ENCODE results near the gene DNMBP.

DNMBP gene

GRCh38 chr10:99855479-99856071 lies 154.2 kb downstream of the DNMBP start:
- no peak overlapping the region for H4K91ac ChIP-seq (ENCODE audit: low read length)
- 96% methylated on average over 4 of the region's 8 CpGs for WGBS

GRCh38 chr10:99854860-99855259 lies 154.9 kb downstream of the DNMBP start:
- no peak overlapping the region for H2BK12ac ChIP-seq (ENCODE audit: low read length in 2 of 2)
- H3K27ac ChIP-seq (ENCODE audit: low read length, poor library complexity, severe bottlenecking): no peak overlapping the region
- H4K8ac ChIP-seq (ENCODE audit: low read length): no peak overlapping the region
- H4K91ac ChIP-seq (ENCODE audit: low read length): no peak overlapping the region
- H3K4me3 ChIP-seq (ENCODE audit: insufficient read depth in 1 of 2, low read depth in 1 of 2, low read length in 2 of 2): no peak overlapping the region
- H2BK120ac ChIP-seq (ENCODE audit: low read depth, low read length): no peak overlapping the region
- H2BK15ac ChIP-seq (ENCODE audit: low read depth, poor library complexity, severe bottlenecking): no peak overlapping the region
- peaks cover 0 to 22% of the 10 kb centered on the region in 2 experiments for H3K36me3 ChIP-seq (ENCODE audit: control insufficient read depth in 1 of 2, insufficient read depth in 2 of 2, low read depth in 1 of 2, low read length in 2 of 2)
- no peaks in the 10 kb centered on the region for H3K79me1 ChIP-seq (replicated peaks; ENCODE audit: low read length, poor library complexity, severe bottlenecking)
- no peak overlapping the region for H3K4me2 ChIP-seq (ENCODE audit: low read length, poor library complexity, severe bottlenecking)
- no peak overlapping the region for H2BK5ac ChIP-seq (ENCODE audit: low read depth, low read length, poor library complexity, severe bottlenecking)
- WGBS: 52% methylated on average over 5 of the region's 6 CpGs
- H3K9ac ChIP-seq (ENCODE audit: low read length): peak overlapping the region; percentile 40
- H3K18ac ChIP-seq (ENCODE audit: low read depth in 1 of 2, low read length in 2 of 2): no peak overlapping the region
- H3K27me3 ChIP-seq (ENCODE audit: control insufficient read depth in 1 of 2, insufficient read depth in 1 of 2, low read length in 2 of 2): no peaks in the 10 kb centered on the region
- no peak overlapping the region for H2AFZ ChIP-seq (ENCODE audit: low read depth, low read length)
- H3K23ac ChIP-seq (ENCODE audit: low read length in 2 of 2): no peak overlapping the region
- no peak overlapping the region for H3K4ac ChIP-seq (ENCODE audit: low read depth in 1 of 2, low read length in 2 of 2)
- H3K9me3 ChIP-seq (ENCODE audit: control insufficient read depth, low read length): no peaks in the 10 kb centered on the region
- DNase-seq: peak; percentile 84
- no peak overlapping the region for H3K14ac ChIP-seq (ENCODE audit: low read length in 2 of 2)
- no peak overlapping the region for H2AK5ac ChIP-seq (ENCODE audit: low read length, severe bottlenecking)
- H3K4me1 ChIP-seq (ENCODE audit: control insufficient read depth, insufficient read depth, low read depth, low read length): no peaks in the 10 kb centered on the region

More at GRCh38 chr10:99855479-99856071, 154.2 kb downstream of the DNMBP start:
- Histone ChIP-seq H3K36me3 (ENCODE audit: control insufficient read depth in 1 of 2, insufficient read depth in 2 of 2, low read depth in 1 of 2, low read length in 2 of 2) (peaks cover 0 to 17% of the 10 kb centered on the region in 2 experiments), H3K4ac (ENCODE audit: low read depth in 1 of 2, low read length in 2 of 2) (no peak overlapping the region), H3K27ac (ENCODE audit: low read length, poor library complexity, severe bottlenecking) (no peak overlapping the region), H3K23ac (ENCODE audit: low read length in 2 of 2) (no peak overlapping the region), H3K4me3 (ENCODE audit: insufficient read depth in 1 of 2, low read depth in 1 of 2, low read length in 2 of 2) (no peak overlapping the region), H3K4me1 (ENCODE audit: control insufficient read depth, insufficient read depth, low read depth, low read length) (no peaks in the 10 kb centered on the region), H3K9me3 (ENCODE audit: control insufficient read depth, low read length) (no peaks in the 10 kb centered on the region), H3K18ac (ENCODE audit: low read depth in 1 of 2, low read length in 2 of 2) (no peak overlapping the region), H2AK5ac (ENCODE audit: low read length, severe bottlenecking) (no peak overlapping the region), H3K27me3 (ENCODE audit: control insufficient read depth in 1 of 2, insufficient read depth in 1 of 2, low read length in 2 of 2) (no peaks in the 10 kb centered on the region), H2BK15ac (ENCODE audit: low read depth, poor library complexity, severe bottlenecking) (no peak overlapping the region), H2BK12ac (ENCODE audit: low read length in 2 of 2) (no peak overlapping the region), H2AFZ (ENCODE audit: low read depth, low read length) (no peak overlapping the region), H3K9ac (ENCODE audit: low read length) (peak overlapping the region; percentile 40), H3K14ac (ENCODE audit: low read length in 2 of 2) (no peak overlapping the region), H3K79me1 (replicated peaks; ENCODE audit: low read length, poor library complexity, severe bottlenecking) (no peaks in the 10 kb centered on the region), H2BK120ac (ENCODE audit: low read depth, low read length) (no peak overlapping the region), H4K8ac (ENCODE audit: low read length) (no peak overlapping the region), H3K4me2 (ENCODE audit: low read length, poor library complexity, severe bottlenecking) (no peak overlapping the region), H2BK5ac (ENCODE audit: low read depth, low read length, poor library complexity, severe bottlenecking) (no peak overlapping the region)
- DNase-seq: no peak

- 89% methylated on average over 3 of the region's 3 CpGs for WGBS
Observed at GRCh38 chr10:99853655-99854054, 156.1 kb downstream of the DNMBP start.

GRCh38 chr10:99852481-99853213 lies 157.1 kb downstream of the DNMBP start:
- H3K36me3 ChIP-seq (ENCODE audit: control insufficient read depth in 1 of 2, insufficient read depth in 2 of 2, low read depth in 1 of 2, low read length in 2 of 2): peaks cover 0 to 40% of the 10 kb centered on the region in 2 experiments
- H2AK5ac ChIP-seq (ENCODE audit: low read length, severe bottlenecking): no peak overlapping the region
- H3K79me1 ChIP-seq (replicated peaks; ENCODE audit: low read length, poor library complexity, severe bottlenecking): no peaks in the 10 kb centered on the region
- H4K8ac ChIP-seq (ENCODE audit: low read length): no peak overlapping the region
- no peak overlapping the region for H3K4me3 ChIP-seq (ENCODE audit: insufficient read depth in 1 of 2, low read depth in 1 of 2, low read length in 2 of 2)
- H2BK15ac ChIP-seq (ENCODE audit: low read depth, poor library complexity, severe bottlenecking): no peak overlapping the region
- H3K9me3 ChIP-seq (ENCODE audit: control insufficient read depth, low read length): no peaks in the 10 kb centered on the region
- DNase-seq: no peak
- H3K27me3 ChIP-seq (ENCODE audit: control insufficient read depth in 1 of 2, insufficient read depth in 1 of 2, low read length in 2 of 2): no peaks in the 10 kb centered on the region
- H3K4me2 ChIP-seq (ENCODE audit: low read length, poor library complexity, severe bottlenecking): no peak overlapping the region
- no peak overlapping the region for H3K27ac ChIP-seq (ENCODE audit: low read length, poor library complexity, severe bottlenecking)
- no peak overlapping the region for H3K14ac ChIP-seq (ENCODE audit: low read length in 2 of 2)
- H2BK12ac ChIP-seq (ENCODE audit: low read length in 2 of 2): no peak overlapping the region
- WGBS: 92% methylated on average over 3 of the region's 3 CpGs
- no peak overlapping the region for H4K91ac ChIP-seq (ENCODE audit: low read length)
- H2BK5ac ChIP-seq (ENCODE audit: low read depth, low read length, poor library complexity, severe bottlenecking): no peak overlapping the region
- no peak overlapping the region for H2BK120ac ChIP-seq (ENCODE audit: low read depth, low read length)
- no peak overlapping the region for H3K23ac ChIP-seq (ENCODE audit: low read length in 2 of 2)
- H3K18ac ChIP-seq (ENCODE audit: low read depth in 1 of 2, low read length in 2 of 2): no peak overlapping the region
- H3K4ac ChIP-seq (ENCODE audit: low read depth in 1 of 2, low read length in 2 of 2): no peak overlapping the region
- H3K4me1 ChIP-seq (ENCODE audit: control insufficient read depth, insufficient read depth, low read depth, low read length): no peaks in the 10 kb centered on the region
- H3K9ac ChIP-seq (ENCODE audit: low read length): no peak overlapping the region
- H2AFZ ChIP-seq (ENCODE audit: low read depth, low read length): no peak overlapping the region

More at GRCh38 chr10:99853655-99854054, 156.1 kb downstream of the DNMBP start:
- Histone ChIP-seq H3K18ac (ENCODE audit: low read depth in 1 of 2, low read length in 2 of 2) (no peak overlapping the region), H3K79me1 (replicated peaks; ENCODE audit: low read length, poor library complexity, severe bottlenecking) (no peaks in the 10 kb centered on the region), H3K23ac (ENCODE audit: low read length in 2 of 2) (no peak overlapping the region), H2AK5ac (ENCODE audit: low read length, severe bottlenecking) (no peak overlapping the region), H2AFZ (ENCODE audit: low read depth, low read length) (no peak overlapping the region), H2BK12ac (ENCODE audit: low read length in 2 of 2) (no peak overlapping the region), H2BK15ac (ENCODE audit: low read depth, poor library complexity, severe bottlenecking) (no peak overlapping the region), H3K9ac (ENCODE audit: low read length) (peak overlapping the region; percentile 55), H3K4me2 (ENCODE audit: low read length, poor library complexity, severe bottlenecking) (no peak overlapping the region), H3K4ac (ENCODE audit: low read depth in 1 of 2, low read length in 2 of 2) (no peak overlapping the region), H3K4me3 (ENCODE audit: insufficient read depth in 1 of 2, low read depth in 1 of 2, low read length in 2 of 2) (no peak overlapping the region), H4K91ac (ENCODE audit: low read length) (no peak overlapping the region), H3K14ac (ENCODE audit: low read length in 2 of 2) (no peak overlapping the region), H3K36me3 (ENCODE audit: control insufficient read depth in 1 of 2, insufficient read depth in 2 of 2, low read depth in 1 of 2, low read length in 2 of 2) (peaks cover 0 to 32% of the 10 kb centered on the region in 2 experiments), H2BK5ac (ENCODE audit: low read depth, low read length, poor library complexity, severe bottlenecking) (no peak overlapping the region), H3K4me1 (ENCODE audit: control insufficient read depth, insufficient read depth, low read depth, low read length) (no peaks in the 10 kb centered on the region), H3K27me3 (ENCODE audit: control insufficient read depth in 1 of 2, insufficient read depth in 1 of 2, low read length in 2 of 2) (no peaks in the 10 kb centered on the region), H4K8ac (ENCODE audit: low read length) (no peak overlapping the region), H3K27ac (ENCODE audit: low read length, poor library complexity, severe bottlenecking) (no peak overlapping the region), H3K9me3 (ENCODE audit: control insufficient read depth, low read length) (no peaks in the 10 kb centered on the region), H2BK120ac (ENCODE audit: low read depth, low read length) (no peak overlapping the region)
- no peak for DNase-seq

Data from mesenchymal stem cell (in vitro differentiated cells and primary cell).